Superior temporal gyrus (tissue), 1 donor: ENCODE results near the gene ARHGEF26.
A peak's percentile ranks its signal among the peaks of the same experiment; 100 is the strongest.
"Not testable (repeated sequence)": the region's sequence is repeated elsewhere in the genome, so short reads cannot be mapped to it uniquely, and the experiment has no call there.

ENCODE experiments used
- DNase-seq: peaks from one replicate; pipeline ENCODE4 v3.0.0-alpha.2; 2016; ENCODE audit errors: extremely low spot score

The ARHGEF26 gene

GRCh38 chr3:154120961-154121700 is at the start of gene ARHGEF26:
Gene ARHGEF26, plus strand, starts transcription at chr3:154121390. Its CDS starts 603 bp downstream, at chr3:154121993.
- DNase-seq, result no peak

- DNase-seq, result no peak
Measured at GRCh38 chr3:154074966-154075365, 46.2 kb upstream of the ARHGEF26 start.

GRCh38 chr3:154078672-154079071 is 42.5 kb upstream of the ARHGEF26 start:
- no peak for DNase-seq

- no peak for DNase-seq
Measured at GRCh38 chr3:154081305-154081704, 39.9 kb upstream of the ARHGEF26 start.

- no peak for DNase-seq
Measured at GRCh38 chr3:154085071-154085470, 36.1 kb upstream of the ARHGEF26 start.

- no peak for DNase-seq
Measured at GRCh38 chr3:154085799-154086198, 35.4 kb upstream of the ARHGEF26 start.

GRCh38 chr3:154086286-154086685 is 34.9 kb upstream of the ARHGEF26 start:
- no peak for DNase-seq

- DNase-seq, result not testable (repeated sequence)
Measured at GRCh38 chr3:154087756-154088480, 33.3 kb upstream of the ARHGEF26 start.

- no peak for DNase-seq
Measured at GRCh38 chr3:154089421-154090420, 31.5 kb upstream of the ARHGEF26 start.

GRCh38 chr3:154094051-154094450 is 27.1 kb upstream of the ARHGEF26 start:
- no peak for DNase-seq

GRCh38 chr3:154095832-154096421 is 25.3 kb upstream of the ARHGEF26 start:
- DNase-seq, result peak; percentile 67

- DNase-seq, result no peak
Measured at GRCh38 chr3:154098376-154098775, 22.8 kb upstream of the ARHGEF26 start.

GRCh38 chr3:154100556-154100955 is 20.6 kb upstream of the ARHGEF26 start:
- DNase-seq, result no peak

- no peak for DNase-seq
Measured at GRCh38 chr3:154101250-154101649, 19.9 kb upstream of the ARHGEF26 start.

GRCh38 chr3:154102225-154102624 is 19.0 kb upstream of the ARHGEF26 start:
- no peak for DNase-seq

GRCh38 chr3:154105218-154105975 is 15.8 kb upstream of the ARHGEF26 start:
- no peak for DNase-seq

- no peak for DNase-seq
Measured at GRCh38 chr3:154111365-154111935, 9.7 kb upstream of the ARHGEF26 start.

GRCh38 chr3:154112146-154112852 is 8.9 kb upstream of the ARHGEF26 start:
- no peak for DNase-seq

- DNase-seq, result no peak
Measured at GRCh38 chr3:154113609-154114008, 7.6 kb upstream of the ARHGEF26 start.

GRCh38 chr3:154115332-154115731 is 5.9 kb upstream of the ARHGEF26 start:
- no peak for DNase-seq
